ENCODE measurements around the gene RLF. TPM values are rescaled to one million over a fixed set of nuclear protein-coding genes. Genes with fewer than 3 reads are reported as not detected.

Gene RLF
- total RNA-seq, 3 donors from 2014 or later (not counting 1 experiment from before 2014, with no cell fraction given) = 25.6 to 29.7 (median 26.7) TPM

DNA sequence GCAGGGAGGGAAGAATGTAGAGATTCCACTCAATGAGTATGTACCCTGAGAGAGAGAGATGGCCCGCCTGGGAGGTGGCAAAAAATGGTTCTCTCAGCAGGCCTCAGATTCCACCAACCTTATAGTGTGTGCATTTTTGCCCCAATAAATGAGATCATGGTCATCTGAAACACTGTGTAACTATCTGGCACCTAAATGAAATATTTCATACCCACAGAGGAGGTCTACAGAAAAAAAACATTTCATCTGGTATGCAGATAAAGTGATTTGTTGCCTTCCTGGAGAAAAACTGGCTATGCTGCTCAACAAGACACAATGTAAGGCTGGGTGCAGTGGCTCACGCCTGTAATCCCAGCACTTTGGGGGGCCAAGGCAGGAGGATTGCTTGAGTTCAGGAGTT, 91.4 kb downstream of the RLF start:
- no peaks in the 10 kb centered on the region for H3K9me3 ChIP-seq (ENCODE audit: control insufficient read depth, insufficient read depth, low read length)
- TF ChIP-seq, protein P1, sequence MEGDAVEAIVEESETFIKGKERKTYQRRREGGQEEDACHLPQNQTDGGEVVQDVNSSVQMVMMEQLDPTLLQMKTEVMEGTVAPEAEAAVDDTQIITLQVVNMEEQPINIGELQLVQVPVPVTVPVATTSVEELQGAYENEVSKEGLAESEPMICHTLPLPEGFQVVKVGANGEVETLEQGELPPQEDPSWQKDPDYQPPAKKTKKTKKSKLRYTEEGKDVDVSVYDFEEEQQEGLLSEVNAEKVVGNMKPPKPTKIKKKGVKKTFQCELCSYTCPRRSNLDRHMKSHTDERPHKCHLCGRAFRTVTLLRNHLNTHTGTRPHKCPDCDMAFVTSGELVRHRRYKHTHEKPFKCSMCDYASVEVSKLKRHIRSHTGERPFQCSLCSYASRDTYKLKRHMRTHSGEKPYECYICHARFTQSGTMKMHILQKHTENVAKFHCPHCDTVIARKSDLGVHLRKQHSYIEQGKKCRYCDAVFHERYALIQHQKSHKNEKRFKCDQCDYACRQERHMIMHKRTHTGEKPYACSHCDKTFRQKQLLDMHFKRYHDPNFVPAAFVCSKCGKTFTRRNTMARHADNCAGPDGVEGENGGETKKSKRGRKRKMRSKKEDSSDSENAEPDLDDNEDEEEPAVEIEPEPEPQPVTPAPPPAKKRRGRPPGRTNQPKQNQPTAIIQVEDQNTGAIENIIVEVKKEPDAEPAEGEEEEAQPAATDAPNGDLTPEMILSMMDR (IDR thresholded peaks at IDR 0.05) = no peak
- 93% methylated on average over 1 of the region's 2 CpGs for WGBS (ENCODE audit: insufficient coverage)
- no peaks in the 10 kb centered on the region for H3K27me3 Mint-ChIP-seq (ENCODE audit: low read depth in 2 of 2)
- no peak overlapping the region for H3K4me3 Mint-ChIP-seq
- H3K27ac Mint-ChIP-seq = no peak overlapping the region
- H3K27ac ChIP-seq (ENCODE audit: low read length) = no peak overlapping the region
- no peaks in the 10 kb centered on the region for H3K36me3 ChIP-seq (ENCODE audit: control insufficient read depth, insufficient read depth, low read length)
- no peaks in the 10 kb centered on the region for H3K36me3 Mint-ChIP-seq
- DNase-seq (no peak), ATAC-seq (no peak)
- peaks cover 4% of the 10 kb centered on the region for H3K4me1 ChIP-seq (ENCODE audit: control insufficient read depth, insufficient read depth, low read length)
- peaks cover 17 to 24% of the 10 kb centered on the region in 2 donors for H3K4me1 Mint-ChIP-seq
- H3K9me3 Mint-ChIP-seq = no peaks in the 10 kb centered on the region
- no peaks in the 10 kb centered on the region for H3K27me3 ChIP-seq (ENCODE audit: control insufficient read depth, insufficient read depth, low read length)
- intact Hi-C loops (cut with micrococcal nuclease) = no loop called here
- no peak overlapping the region for H3K4me3 ChIP-seq (ENCODE audit: low read length)

DNA sequence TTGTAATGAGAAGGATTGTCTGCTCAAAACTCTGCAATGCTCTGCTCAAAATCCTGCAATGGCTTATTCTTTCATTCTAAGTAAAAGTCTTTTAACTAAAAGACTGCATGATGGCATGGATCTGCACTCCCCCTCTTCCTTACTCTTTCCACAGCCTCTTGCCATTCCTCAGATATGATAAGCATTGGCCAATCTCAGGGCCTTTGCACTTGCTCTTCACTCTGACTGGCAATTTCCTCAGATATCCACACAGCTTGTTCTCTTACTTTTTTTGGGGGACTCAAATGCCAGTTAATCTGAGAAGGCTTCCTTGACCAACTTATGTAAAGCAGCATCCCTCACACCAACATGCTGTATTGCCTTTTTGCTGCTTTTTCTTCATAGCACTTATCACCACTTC, 94.0 kb downstream of the RLF start:
- Mint-ChIP-seq H3K4me3 (no peak overlapping the region), H3K27me3 (ENCODE audit: low read depth in 2 of 2) (no peaks in the 10 kb centered on the region)
- intact Hi-C loops (cut with micrococcal nuclease) = loop anchor here (5.0 kb wide), 3 partner anchors 62 to 147 kb away; partner anchors contain the start of genes COL9A2 and RLF

DNA sequence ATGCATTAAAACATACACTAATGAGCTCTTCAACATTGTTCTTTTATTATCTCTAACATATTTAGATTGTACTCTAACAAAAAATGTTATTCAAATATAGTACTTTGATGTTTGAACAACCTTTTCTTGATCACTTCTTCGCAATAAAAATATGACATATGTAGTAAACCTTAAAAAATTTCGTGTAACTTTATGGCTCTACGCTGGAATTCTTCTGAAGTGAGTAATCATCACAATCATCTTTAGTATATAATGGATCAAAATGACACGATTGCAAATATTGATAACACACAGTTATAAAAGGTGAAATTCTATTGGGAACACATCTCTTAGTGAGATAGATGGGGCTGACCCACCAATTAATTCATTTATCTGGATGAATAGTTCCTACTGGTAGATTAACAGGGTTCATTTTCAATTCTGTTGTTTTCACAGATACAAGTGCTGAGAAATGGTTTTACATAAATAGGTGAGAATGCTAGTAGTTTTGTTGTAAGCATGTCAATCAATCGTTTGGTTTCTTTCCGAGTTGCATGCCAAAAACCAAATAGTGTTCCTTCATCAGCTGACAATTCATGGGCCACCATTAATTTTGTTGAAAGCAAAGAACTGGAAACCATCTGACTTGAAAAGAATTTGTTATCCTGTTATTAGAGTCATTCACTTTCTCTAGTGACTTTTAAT, 95.4 kb downstream of the RLF start:
- H3K4me1 ChIP-seq (ENCODE audit: control insufficient read depth, insufficient read depth, low read length) = peaks cover 19% of the 10 kb centered on the region
- peak overlapping the region; percentile 98 for H3K4me3 Mint-ChIP-seq
- 51% methylated on average over 2 of the region's 6 CpGs for WGBS (ENCODE audit: insufficient coverage)
- TF ChIP-seq, protein P1 (IDR thresholded peaks at IDR 0.05) = no peak
- no peaks in the 10 kb centered on the region for H3K9me3 ChIP-seq (ENCODE audit: control insufficient read depth, insufficient read depth, low read length)
- no peaks in the 10 kb centered on the region for H3K36me3 Mint-ChIP-seq
- H3K27me3 ChIP-seq (ENCODE audit: control insufficient read depth, insufficient read depth, low read length) = no peaks in the 10 kb centered on the region
- H3K27me3 Mint-ChIP-seq (ENCODE audit: low read depth in 2 of 2) = no peaks in the 10 kb centered on the region
- H3K9me3 Mint-ChIP-seq = no peaks in the 10 kb centered on the region
- peaks cover 16% of the 10 kb centered on the region for H3K36me3 ChIP-seq (ENCODE audit: control insufficient read depth, insufficient read depth, low read length)
- peak overlapping the region; percentile 86 for H3K27ac ChIP-seq (ENCODE audit: low read length)
- ATAC-seq (no peak), DNase-seq (peak in 1 of 2 donors; percentile 17)
- peaks cover 20 to 21% of the 10 kb centered on the region in 2 donors for H3K4me1 Mint-ChIP-seq
- H3K27ac Mint-ChIP-seq = peak overlapping the region; percentile 98 to 100
- peak overlapping the region; percentile 99 for H3K4me3 ChIP-seq (ENCODE audit: low read length)
- intact Hi-C loops (cut with micrococcal nuclease) = loop anchor here (5.0 kb wide), 3 partner anchors 61 to 146 kb away; partner anchors contain the start of genes COL9A2 and RLF

More for the DNA sequence above, 94.0 kb downstream of the RLF start:
- peaks cover 3% of the 10 kb centered on the region for H3K36me3 ChIP-seq (ENCODE audit: control insufficient read depth, insufficient read depth, low read length)
- Mint-ChIP-seq H3K27ac (no peak overlapping the region), H3K36me3 (no peaks in the 10 kb centered on the region), H3K9me3 (no peaks in the 10 kb centered on the region), H3K4me1 (peaks cover 25 to 26% of the 10 kb centered on the region in 2 donors)
- TF ChIP-seq, protein P1 (IDR thresholded peaks at IDR 0.05) = no peak
- H3K4me3 ChIP-seq (ENCODE audit: low read length) = no peak overlapping the region
- no peak for DNase-seq
- H3K4me1 ChIP-seq (ENCODE audit: control insufficient read depth, insufficient read depth, low read length) = peaks cover 19% of the 10 kb centered on the region
- no peak overlapping the region for H3K27ac ChIP-seq (ENCODE audit: low read length)
- no peak for ATAC-seq
- H3K9me3 ChIP-seq (ENCODE audit: control insufficient read depth, insufficient read depth, low read length) = no peaks in the 10 kb centered on the region
- H3K27me3 ChIP-seq (ENCODE audit: control insufficient read depth, insufficient read depth, low read length) = no peaks in the 10 kb centered on the region

Data from natural killer cell (primary cell).